Cardiac fibroblast (primary cell): Measurements from ENCODE around the gene RETREG1.

Experiments
- DNase-seq, 2 donors: peaks; one replicate each; pipeline versions ENCODE4 v3.0.0 to v3.0.0-alpha.2; 2010; ENCODE audit warnings: low read depth in 2 of 2
- H3K4me3 ChIP-seq, 2 donors: replicated peaks in 1 of 2; 1 replicate in 1 of 2; 2 replicates in 1 of 2; pipeline ENCODE4 v1.5.1; 2011; ENCODE audit warnings: low read depth in 2 of 2, low read length in 2 of 2, mild to moderate bottlenecking in 2 of 2, moderate library complexity in 1 of 2
- CTCF ChIP-seq: IDR thresholded peaks from one replicate; pipeline ENCODE4 v1.5.1; 2011; ENCODE audit warnings: low read depth, mild to moderate bottlenecking, low read length, inconsistent platforms

The RETREG1 gene

GRCh38 chr5:16603295-16603694 lies 13.5 kb downstream of the RETREG1 start:
- DNase-seq = no peak
- no peak for TF ChIP-seq CTCF
- H3K4me3 ChIP-seq = no peak overlapping the region

GRCh38 chr5:16602182-16602581 lies 14.6 kb downstream of the RETREG1 start:
- no peak overlapping the region for H3K4me3 ChIP-seq
- no peak for TF ChIP-seq CTCF
- DNase-seq = no peak

DNA sequence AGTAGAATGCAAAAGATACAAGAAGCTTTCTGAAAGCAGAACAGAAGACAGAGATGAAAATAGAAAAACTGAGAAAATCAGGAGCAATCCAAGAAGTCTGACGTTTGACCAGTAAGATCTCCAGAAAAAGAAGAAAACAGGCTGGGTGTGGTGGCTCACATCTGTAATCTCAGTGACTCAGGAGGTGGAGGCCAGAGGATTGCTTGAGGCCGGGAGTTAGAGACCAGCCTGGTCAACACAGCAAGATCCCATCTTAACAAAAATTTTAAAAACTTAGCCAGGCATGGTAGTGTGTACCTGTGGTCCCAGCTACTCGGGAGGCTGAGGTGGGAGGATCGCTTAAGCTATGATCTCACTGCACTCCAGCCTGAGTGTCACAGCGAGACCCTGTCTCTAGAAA lies 15.9 kb downstream of the RETREG1 start:
- peak; percentile 8 to 36 for DNase-seq
- no peak for TF ChIP-seq CTCF
- no peak overlapping the region for H3K4me3 ChIP-seq

DNA sequence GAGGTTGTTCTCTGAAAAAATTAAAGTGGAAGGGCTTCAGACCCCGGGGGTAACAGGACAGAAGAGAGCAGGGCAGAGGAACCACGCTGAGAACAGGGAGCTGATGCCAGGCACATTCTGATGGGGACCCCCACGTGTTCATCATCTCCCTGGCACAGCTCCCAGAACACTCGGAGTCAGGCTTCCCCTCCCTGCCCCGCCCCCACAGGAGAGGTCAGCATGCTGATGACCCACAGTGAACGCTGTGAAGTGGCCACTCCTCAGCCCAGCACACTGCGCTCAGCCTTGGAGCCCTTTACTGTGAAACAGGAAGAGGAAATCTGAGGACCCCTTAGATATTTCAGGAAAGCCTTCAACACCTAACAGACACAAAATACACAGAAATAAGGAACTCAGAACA lies 16.4 kb downstream of the RETREG1 start:
- H3K4me3 ChIP-seq = no peak overlapping the region
- DNase-seq = peak; percentile 25 to 42
- no peak for TF ChIP-seq CTCF

GRCh38 chr5:16597946-16598694 lies 18.7 kb downstream of the RETREG1 start:
- DNase-seq = no peak
- TF ChIP-seq CTCF = no peak

GRCh38 chr5:16596581-16596940 lies 20.2 kb downstream of the RETREG1 start:
- DNase-seq = peak in 1 of 2 donors; percentile 2
- no peak overlapping the region for H3K4me3 ChIP-seq
- no peak for TF ChIP-seq CTCF

More at GRCh38 chr5:16597946-16598694, 18.7 kb downstream of the RETREG1 start:
- no peak overlapping the region for H3K4me3 ChIP-seq

DNA sequence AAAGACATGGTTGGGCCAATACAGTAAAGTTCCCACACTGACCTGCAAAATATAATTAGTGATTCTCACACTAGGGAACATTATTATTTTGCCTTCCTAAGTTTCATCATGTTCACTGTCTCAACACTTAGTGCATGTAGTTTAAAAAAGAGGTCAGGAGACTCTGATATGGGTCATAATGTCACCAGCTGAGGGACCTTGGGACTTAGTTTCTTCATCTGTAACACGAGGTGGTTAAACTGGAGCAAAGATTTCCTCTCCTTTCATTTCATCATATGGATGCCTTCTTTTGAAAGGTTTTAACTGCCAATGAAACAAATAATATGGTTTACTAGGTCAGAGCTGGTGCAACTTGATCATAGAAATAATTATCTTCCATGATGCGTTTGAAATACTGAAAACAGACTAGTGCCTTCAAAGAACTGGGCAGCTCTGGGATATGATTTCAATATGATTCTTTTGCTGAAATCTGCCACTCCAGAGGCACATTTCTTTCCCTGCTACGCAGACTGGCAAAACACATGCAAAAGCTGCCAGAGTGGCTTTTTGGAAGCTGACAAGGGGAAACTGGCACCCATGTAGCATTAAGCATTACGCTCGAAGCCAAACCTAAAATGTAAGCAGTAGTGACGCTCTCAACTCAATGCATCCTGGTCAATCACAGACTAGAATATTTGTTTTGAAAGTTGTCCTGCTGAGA lies 20.8 kb downstream of the RETREG1 start:
- H3K4me3 ChIP-seq = no peak overlapping the region
- no peak for TF ChIP-seq CTCF
- DNase-seq = no peak
